ENCODE measurements around the gene XPR1. TPM values are rescaled to one million over a fixed set of nuclear protein-coding genes. Genes with fewer than 3 reads are reported as not detected.

The XPR1 gene
- 62.6 and 68.7 TPM in 2 replicates for total RNA-seq
- long read RNA-seq, full-length matches to known transcripts: 2 of 32 reads
- long read RNA-seq, partial matches to known transcripts: 8 of 32 reads
- long read RNA-seq, other reads (novel, unspliced or antisense): 22 of 32 reads

DNA sequence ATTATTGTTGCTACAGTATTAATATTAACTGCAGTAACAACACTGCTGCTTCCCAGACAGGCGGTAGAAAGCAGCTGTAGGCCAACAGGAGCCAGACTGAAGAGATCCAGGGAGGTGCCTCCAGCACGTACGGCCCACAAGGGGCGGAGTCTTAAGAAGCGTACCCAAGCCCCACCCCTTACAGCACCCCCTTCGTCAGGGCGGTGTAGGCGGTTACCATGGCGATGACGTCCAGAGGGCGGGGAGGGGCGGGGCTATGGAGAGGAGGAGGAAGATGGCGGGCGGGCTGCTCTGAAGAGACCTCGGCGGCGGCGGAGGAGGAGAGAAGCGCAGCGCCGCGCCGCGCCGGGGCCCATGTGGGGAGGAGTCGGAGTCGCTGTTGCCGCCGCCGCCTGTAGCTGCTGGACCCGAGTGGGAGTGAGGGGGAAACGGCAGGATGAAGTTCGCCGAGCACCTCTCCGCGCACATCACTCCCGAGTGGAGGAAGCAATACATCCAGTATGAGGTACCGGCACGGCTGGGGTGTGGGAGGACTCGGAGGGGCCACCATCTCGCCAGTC is at the start of gene XPR1:
TSS of gene XPR1 (plus strand) at position 257 of the 560 bp plus-strand sequence. CDS start at position 437, 180 bp downstream.
- H3K4me3 Mint-ChIP-seq (ENCODE audit: low read depth): peak within 1 kb of the TSS; percentile 30
- peak within 1 kb of the TSS; percentile 92 for H3K27ac Mint-ChIP-seq
- DNase-seq (ENCODE audit: low spot score, unreplicated experiment): peak; percentile 91
- peaks cover 4% of the 10 kb centered on the region for H3K36me3 Mint-ChIP-seq (ENCODE audit: insufficient read depth)
- H3K27me3 Mint-ChIP-seq: peaks cover 3% of the 10 kb centered on the region
- H3K4me1 Mint-ChIP-seq (ENCODE audit: low read depth): peaks cover 17% of the 10 kb centered on the region
- H3K9me3 Mint-ChIP-seq (ENCODE audit: low read depth): no peaks in the 10 kb centered on the region
- TF ChIP-seq, protein P1, sequence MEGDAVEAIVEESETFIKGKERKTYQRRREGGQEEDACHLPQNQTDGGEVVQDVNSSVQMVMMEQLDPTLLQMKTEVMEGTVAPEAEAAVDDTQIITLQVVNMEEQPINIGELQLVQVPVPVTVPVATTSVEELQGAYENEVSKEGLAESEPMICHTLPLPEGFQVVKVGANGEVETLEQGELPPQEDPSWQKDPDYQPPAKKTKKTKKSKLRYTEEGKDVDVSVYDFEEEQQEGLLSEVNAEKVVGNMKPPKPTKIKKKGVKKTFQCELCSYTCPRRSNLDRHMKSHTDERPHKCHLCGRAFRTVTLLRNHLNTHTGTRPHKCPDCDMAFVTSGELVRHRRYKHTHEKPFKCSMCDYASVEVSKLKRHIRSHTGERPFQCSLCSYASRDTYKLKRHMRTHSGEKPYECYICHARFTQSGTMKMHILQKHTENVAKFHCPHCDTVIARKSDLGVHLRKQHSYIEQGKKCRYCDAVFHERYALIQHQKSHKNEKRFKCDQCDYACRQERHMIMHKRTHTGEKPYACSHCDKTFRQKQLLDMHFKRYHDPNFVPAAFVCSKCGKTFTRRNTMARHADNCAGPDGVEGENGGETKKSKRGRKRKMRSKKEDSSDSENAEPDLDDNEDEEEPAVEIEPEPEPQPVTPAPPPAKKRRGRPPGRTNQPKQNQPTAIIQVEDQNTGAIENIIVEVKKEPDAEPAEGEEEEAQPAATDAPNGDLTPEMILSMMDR (IDR thresholded peaks at IDR 0.05; ENCODE audit: unreplicated experiment): no peak

DNA sequence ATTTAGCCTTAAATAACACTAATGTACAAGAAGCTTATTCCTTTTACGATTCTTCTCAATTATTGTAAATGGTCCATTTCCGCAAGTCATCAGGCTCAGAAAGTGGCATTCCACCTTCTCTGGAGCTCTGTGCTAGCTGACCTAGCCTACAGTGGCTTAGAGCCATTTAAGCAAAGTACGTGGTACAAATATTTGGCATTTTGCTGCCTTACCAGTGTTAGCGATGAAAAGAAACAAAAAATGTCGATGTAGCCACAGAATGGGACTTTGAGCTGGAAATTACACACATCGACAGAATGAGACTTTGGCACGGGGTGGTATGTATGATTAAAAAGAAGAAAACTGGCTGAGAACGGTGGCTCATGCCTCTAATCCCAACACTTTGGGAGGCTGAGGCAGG is 47.0 kb upstream of the XPR1 start:
- H3K27ac Mint-ChIP-seq: peak overlapping the region; percentile 46
- no peak overlapping the region for H3K4me3 Mint-ChIP-seq (ENCODE audit: low read depth)
- H3K36me3 Mint-ChIP-seq (ENCODE audit: insufficient read depth): no peaks in the 10 kb centered on the region
- peaks cover 3% of the 10 kb centered on the region for H3K9me3 Mint-ChIP-seq (ENCODE audit: low read depth)
- H3K4me1 Mint-ChIP-seq (ENCODE audit: low read depth): peaks cover 22% of the 10 kb centered on the region
- DNase-seq (ENCODE audit: low spot score, unreplicated experiment): no peak
- no peaks in the 10 kb centered on the region for H3K27me3 Mint-ChIP-seq
- TF ChIP-seq, protein P1 (IDR thresholded peaks at IDR 0.05; ENCODE audit: unreplicated experiment): no peak

GRCh38 chr1:180585994-180586359 is 45.8 kb upstream of the XPR1 start:
- Mint-ChIP-seq H3K4me3 (ENCODE audit: low read depth) (no peak overlapping the region), H3K27ac (no peak overlapping the region), H3K9me3 (ENCODE audit: low read depth) (peaks cover 3% of the 10 kb centered on the region), H3K27me3 (no peaks in the 10 kb centered on the region), H3K36me3 (ENCODE audit: insufficient read depth) (no peaks in the 10 kb centered on the region), H3K4me1 (ENCODE audit: low read depth) (peaks cover 14% of the 10 kb centered on the region)
- TF ChIP-seq, protein P1 (IDR thresholded peaks at IDR 0.05; ENCODE audit: unreplicated experiment): no peak
- no peak for DNase-seq (ENCODE audit: low spot score, unreplicated experiment)

DNA sequence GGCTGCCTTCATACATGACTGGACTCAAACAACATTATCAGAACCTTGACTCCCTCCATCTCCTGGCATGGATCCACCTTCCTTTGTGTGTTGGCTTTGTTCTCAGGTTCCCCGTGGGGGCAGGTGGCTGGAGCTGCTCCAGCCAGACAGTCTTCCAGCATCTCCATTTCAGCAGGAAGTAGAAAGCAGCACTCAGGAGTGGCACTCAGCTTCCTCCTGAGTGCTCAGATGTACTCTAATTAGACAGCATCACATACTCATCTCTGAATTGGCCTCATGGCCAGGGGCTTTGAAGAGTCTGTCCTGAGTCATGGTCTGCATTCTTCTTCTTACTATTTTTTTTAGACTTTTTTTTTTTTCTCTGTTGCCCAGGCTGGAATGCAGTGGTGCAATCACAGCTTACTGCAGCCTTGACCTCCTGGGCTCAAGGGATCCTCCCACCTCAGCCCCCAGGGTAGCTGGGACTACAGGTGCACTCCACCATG is 45.1 kb upstream of the XPR1 start:
- Mint-ChIP-seq H3K9me3 (ENCODE audit: low read depth) (peaks cover 3% of the 10 kb centered on the region), H3K4me1 (ENCODE audit: low read depth) (peaks cover 13% of the 10 kb centered on the region), H3K27me3 (no peaks in the 10 kb centered on the region), H3K36me3 (ENCODE audit: insufficient read depth) (no peaks in the 10 kb centered on the region), H3K27ac (peak overlapping the region; percentile 17), H3K4me3 (ENCODE audit: low read depth) (no peak overlapping the region)
- TF ChIP-seq, protein P1 (IDR thresholded peaks at IDR 0.05; ENCODE audit: unreplicated experiment): no peak
- no peak for DNase-seq (ENCODE audit: low spot score, unreplicated experiment)

- Mint-ChIP-seq H3K4me1 (ENCODE audit: low read depth) (peaks cover 11% of the 10 kb centered on the region), H3K4me3 (ENCODE audit: low read depth) (no peak overlapping the region), H3K27ac (no peak overlapping the region), H3K9me3 (ENCODE audit: low read depth) (peaks cover 3% of the 10 kb centered on the region), H3K36me3 (ENCODE audit: insufficient read depth) (no peaks in the 10 kb centered on the region), H3K27me3 (no peaks in the 10 kb centered on the region)
- DNase-seq (ENCODE audit: low spot score, unreplicated experiment): no peak
- TF ChIP-seq, protein P1 (IDR thresholded peaks at IDR 0.05; ENCODE audit: unreplicated experiment): no peak
Observed at GRCh38 chr1:180588121-180588520, 43.7 kb upstream of the XPR1 start.
